ENCODE measurements around the gene FAM184A.
"Not testable (repeated sequence)": the region's sequence is repeated elsewhere in the genome, so short reads cannot be mapped to it uniquely, and the experiment has no call there.

Gene FAM184A

DNA sequence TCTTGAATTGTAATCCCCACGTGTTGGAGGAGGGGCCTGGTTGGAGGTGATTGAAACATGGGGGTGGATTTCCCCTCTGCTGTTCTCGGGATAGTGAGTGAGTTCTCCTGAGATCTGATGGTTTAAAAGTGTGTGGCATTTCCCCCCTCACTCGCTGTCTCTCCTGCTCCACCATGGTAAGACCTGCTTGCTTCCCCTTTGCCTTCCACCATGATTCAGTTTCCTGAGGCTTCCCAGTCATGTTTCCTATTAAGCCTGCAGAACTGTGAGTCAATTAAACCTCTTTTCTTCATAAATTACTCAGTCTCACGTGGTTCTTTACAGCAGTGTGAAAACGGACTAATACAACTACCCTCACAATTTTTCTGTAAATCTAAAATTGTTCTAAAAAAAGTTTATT, 26.8 kb upstream of the FAM184A start:
- Histone ChIP-seq H3K56ac (ENCODE audit: low read length) (no peak overlapping the region), H3K18ac (ENCODE audit: low read length) (no peak overlapping the region), H3K4me3 (ENCODE audit: low read length) (no peak overlapping the region), H3K79me2 (ENCODE audit: control insufficient read depth, insufficient read depth, low read length) (no peaks in the 10 kb centered on the region), H2AK5ac (ENCODE audit: low read length) (no peak overlapping the region), H2BK5ac (ENCODE audit: low read length) (no peak overlapping the region), H3K23ac (ENCODE audit: low read length) (no peak overlapping the region), H3K9ac (ENCODE audit: low read length) (no peak overlapping the region), H2BK120ac (ENCODE audit: low read depth, low read length) (no peak overlapping the region), H3K4ac (ENCODE audit: low read depth, low read length) (no peak overlapping the region), H3K4me1 (ENCODE audit: control insufficient read depth, low read depth, low read length) (no peaks in the 10 kb centered on the region), H3K27me3 (ENCODE audit: insufficient read depth, low read length, poor library complexity) (no peaks in the 10 kb centered on the region), H3K79me1 (ENCODE audit: low read length) (no peaks in the 10 kb centered on the region), H3K36me3 (ENCODE audit: control insufficient read depth, insufficient read depth, low read length) (no peaks in the 10 kb centered on the region), H2BK15ac (replicated peaks; ENCODE audit: low read depth) (no peak overlapping the region), H3K4me2 (ENCODE audit: low read length) (no peak overlapping the region), H3K27ac (ENCODE audit: low read depth, low read length) (no peak overlapping the region), H4K8ac (ENCODE audit: low read depth, low read length) (no peak overlapping the region), H4K5ac (ENCODE audit: low read length) (no peak overlapping the region)
- DNase-seq: no peak
- no CpG with 5 or more reads among the region's 5 CpGs for WGBS (ENCODE audit: extremely low coverage, insufficient coverage, low lambda C conversion rate)

DNA sequence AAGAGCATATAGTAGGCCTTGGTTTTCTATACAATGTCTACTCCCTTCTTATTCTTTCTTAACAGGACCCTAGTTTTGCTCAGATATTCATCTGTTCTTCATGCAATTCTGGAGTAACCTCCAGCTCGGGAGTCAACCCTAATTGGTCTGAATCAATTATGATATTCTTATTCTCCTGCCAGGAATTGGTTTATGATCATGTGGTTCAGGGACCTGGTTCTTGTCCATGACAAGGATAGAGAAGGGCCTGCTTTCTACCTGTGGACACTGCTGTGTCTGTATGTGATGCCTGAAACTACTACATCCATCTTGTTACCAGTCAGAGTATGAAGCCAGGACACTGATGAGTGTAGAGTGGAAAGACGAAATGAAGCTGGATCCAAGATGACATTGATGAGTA, 24.4 kb upstream of the FAM184A start:
- Histone ChIP-seq H3K56ac (ENCODE audit: low read length) (no peak overlapping the region), H3K79me1 (ENCODE audit: low read length) (no peaks in the 10 kb centered on the region), H2BK120ac (ENCODE audit: low read depth, low read length) (no peak overlapping the region), H3K4me3 (ENCODE audit: low read length) (no peak overlapping the region), H3K9ac (ENCODE audit: low read length) (no peak overlapping the region), H2AK5ac (ENCODE audit: low read length) (no peak overlapping the region), H3K23ac (ENCODE audit: low read length) (no peak overlapping the region), H2BK15ac (replicated peaks; ENCODE audit: low read depth) (no peak overlapping the region), H4K5ac (ENCODE audit: low read length) (no peak overlapping the region), H3K4ac (ENCODE audit: low read depth, low read length) (no peak overlapping the region), H3K4me2 (ENCODE audit: low read length) (no peak overlapping the region), H4K8ac (ENCODE audit: low read depth, low read length) (no peak overlapping the region), H3K36me3 (ENCODE audit: control insufficient read depth, insufficient read depth, low read length) (no peaks in the 10 kb centered on the region), H3K27ac (ENCODE audit: low read depth, low read length) (no peak overlapping the region), H3K27me3 (ENCODE audit: insufficient read depth, low read length, poor library complexity) (no peaks in the 10 kb centered on the region), H3K4me1 (ENCODE audit: control insufficient read depth, low read depth, low read length) (no peaks in the 10 kb centered on the region), H3K79me2 (ENCODE audit: control insufficient read depth, insufficient read depth, low read length) (no peaks in the 10 kb centered on the region), H2BK5ac (ENCODE audit: low read length) (no peak overlapping the region), H3K18ac (ENCODE audit: low read length) (no peak overlapping the region)
- no CpG with 5 or more reads among the region's 2 CpGs for WGBS (ENCODE audit: extremely low coverage, insufficient coverage, low lambda C conversion rate)
- no peak for DNase-seq

DNA sequence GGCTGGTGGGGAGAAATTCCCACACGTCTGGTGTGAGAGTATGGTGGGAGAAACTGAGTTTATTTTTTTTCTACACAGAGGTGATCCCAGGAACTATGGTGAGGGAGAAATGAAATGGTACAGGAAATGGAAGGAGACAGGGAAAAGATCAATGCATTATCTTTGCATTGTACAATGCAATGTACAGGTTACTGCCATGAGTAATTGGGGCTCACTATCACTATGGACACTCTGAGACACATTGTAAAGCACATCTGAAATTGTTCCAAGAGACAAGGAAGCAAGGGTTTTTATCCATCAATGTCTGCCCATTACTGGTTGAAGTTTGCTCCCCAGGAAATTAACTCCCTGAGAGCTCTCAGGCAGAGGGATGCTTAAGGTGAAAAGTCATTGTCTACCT, 21.7 kb upstream of the FAM184A start:
- Histone ChIP-seq H3K56ac (ENCODE audit: low read length) (no peak overlapping the region), H3K36me3 (ENCODE audit: control insufficient read depth, insufficient read depth, low read length) (no peaks in the 10 kb centered on the region), H2BK5ac (ENCODE audit: low read length) (no peak overlapping the region), H3K4ac (ENCODE audit: low read depth, low read length) (no peak overlapping the region), H3K27me3 (ENCODE audit: insufficient read depth, low read length, poor library complexity) (no peaks in the 10 kb centered on the region), H3K4me2 (ENCODE audit: low read length) (no peak overlapping the region), H3K27ac (ENCODE audit: low read depth, low read length) (no peak overlapping the region), H3K79me2 (ENCODE audit: control insufficient read depth, insufficient read depth, low read length) (no peaks in the 10 kb centered on the region), H3K23ac (ENCODE audit: low read length) (no peak overlapping the region), H4K8ac (ENCODE audit: low read depth, low read length) (no peak overlapping the region), H2BK120ac (ENCODE audit: low read depth, low read length) (no peak overlapping the region), H3K4me3 (ENCODE audit: low read length) (no peak overlapping the region), H2AK5ac (ENCODE audit: low read length) (no peak overlapping the region), H4K5ac (ENCODE audit: low read length) (no peak overlapping the region), H3K9ac (ENCODE audit: low read length) (no peak overlapping the region), H2BK15ac (replicated peaks; ENCODE audit: low read depth) (no peak overlapping the region), H3K4me1 (ENCODE audit: control insufficient read depth, low read depth, low read length) (no peaks in the 10 kb centered on the region), H3K18ac (ENCODE audit: low read length) (no peak overlapping the region), H3K79me1 (ENCODE audit: low read length) (no peaks in the 10 kb centered on the region)
- no CpG with 5 or more reads among the region's 1 CpG for WGBS (ENCODE audit: extremely low coverage, insufficient coverage, low lambda C conversion rate)
- no peak for DNase-seq

GRCh38 chr6:119097815-119098361, 19.4 kb upstream of the FAM184A start:
- not testable (repeated sequence) for H3K56ac ChIP-seq (ENCODE audit: low read length); H3K36me3 ChIP-seq (ENCODE audit: control insufficient read depth, insufficient read depth, low read length); H3K4me3 ChIP-seq (ENCODE audit: low read length); H2BK120ac ChIP-seq (ENCODE audit: low read depth, low read length); H2AK5ac ChIP-seq (ENCODE audit: low read length); H3K4ac ChIP-seq (ENCODE audit: low read depth, low read length); H4K5ac ChIP-seq (ENCODE audit: low read length); H2BK15ac ChIP-seq (replicated peaks; ENCODE audit: low read depth); DNase-seq; H3K18ac ChIP-seq (ENCODE audit: low read length); H4K8ac ChIP-seq (ENCODE audit: low read depth, low read length); H3K23ac ChIP-seq (ENCODE audit: low read length); H3K4me2 ChIP-seq (ENCODE audit: low read length); H3K4me1 ChIP-seq (ENCODE audit: control insufficient read depth, low read depth, low read length); H3K9ac ChIP-seq (ENCODE audit: low read length); H3K79me2 ChIP-seq (ENCODE audit: control insufficient read depth, insufficient read depth, low read length); H3K79me1 ChIP-seq (ENCODE audit: low read length); H3K27me3 ChIP-seq (ENCODE audit: insufficient read depth, low read length, poor library complexity); H3K27ac ChIP-seq (ENCODE audit: low read depth, low read length); H2BK5ac ChIP-seq (ENCODE audit: low read length)
- no CpG with 5 or more reads among the region's 9 CpGs for WGBS (ENCODE audit: extremely low coverage, insufficient coverage, low lambda C conversion rate)

DNA sequence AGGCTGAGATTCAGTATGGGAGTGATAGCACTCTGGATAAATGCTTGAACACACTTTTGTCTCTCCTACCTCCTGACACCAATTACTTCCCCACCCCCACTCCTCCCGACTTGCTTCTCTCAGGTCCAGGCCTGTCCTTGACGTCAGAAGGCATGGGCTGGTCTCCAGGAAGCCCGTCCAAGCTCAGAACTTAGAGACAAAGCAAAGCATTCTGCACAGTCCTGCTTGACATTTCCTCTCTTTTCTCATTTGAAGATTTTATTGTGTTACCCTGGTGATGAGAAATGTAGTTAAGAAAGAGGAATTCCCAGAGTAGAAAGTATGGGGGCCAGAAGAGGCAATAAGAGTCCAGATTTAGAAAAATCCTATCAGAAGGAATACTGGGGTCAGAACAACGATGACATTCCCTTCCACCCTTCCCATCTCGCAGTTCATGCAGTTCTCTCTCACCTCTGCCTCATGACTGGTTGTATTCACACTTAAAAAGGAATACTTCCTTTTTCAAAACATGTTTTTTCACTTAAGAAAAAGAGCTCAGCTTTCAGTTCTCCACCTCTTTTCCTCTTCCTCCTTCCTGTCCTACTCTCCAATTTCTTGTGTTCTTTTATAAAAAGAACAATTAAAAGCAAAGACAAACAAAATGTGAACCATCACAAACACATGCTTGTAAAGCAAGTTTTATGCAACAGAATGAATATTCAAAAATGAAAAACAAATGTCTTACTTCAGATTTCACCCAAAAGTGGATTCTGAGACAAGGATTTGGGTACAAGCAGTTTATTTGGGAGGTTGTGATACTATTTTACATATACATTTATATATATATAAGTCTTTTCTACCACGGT, 18.5 kb upstream of the FAM184A start:
- Histone ChIP-seq H3K79me2 (ENCODE audit: control insufficient read depth, insufficient read depth, low read length) (no peaks in the 10 kb centered on the region), H3K9ac (ENCODE audit: low read length) (no peak overlapping the region), H3K79me1 (ENCODE audit: low read length) (no peaks in the 10 kb centered on the region), H3K36me3 (ENCODE audit: control insufficient read depth, insufficient read depth, low read length) (no peaks in the 10 kb centered on the region), H4K8ac (ENCODE audit: low read depth, low read length) (no peak overlapping the region), H3K4me2 (ENCODE audit: low read length) (no peak overlapping the region), H2AK5ac (ENCODE audit: low read length) (no peak overlapping the region), H3K18ac (ENCODE audit: low read length) (no peak overlapping the region), H3K56ac (ENCODE audit: low read length) (no peak overlapping the region), H3K4ac (ENCODE audit: low read depth, low read length) (no peak overlapping the region), H3K4me1 (ENCODE audit: control insufficient read depth, low read depth, low read length) (no peaks in the 10 kb centered on the region), H3K27me3 (ENCODE audit: insufficient read depth, low read length, poor library complexity) (no peaks in the 10 kb centered on the region), H3K23ac (ENCODE audit: low read length) (no peak overlapping the region), H2BK5ac (ENCODE audit: low read length) (no peak overlapping the region), H2BK120ac (ENCODE audit: low read depth, low read length) (no peak overlapping the region), H3K27ac (ENCODE audit: low read depth, low read length) (no peak overlapping the region), H4K5ac (ENCODE audit: low read length) (no peak overlapping the region), H3K4me3 (ENCODE audit: low read length) (no peak overlapping the region), H2BK15ac (replicated peaks; ENCODE audit: low read depth) (no peak overlapping the region)
- no CpG with 5 or more reads among the region's 6 CpGs for WGBS (ENCODE audit: extremely low coverage, insufficient coverage, low lambda C conversion rate)
- DNase-seq: no peak

All from mesendoderm (in vitro differentiated cells).